ENCODE results near the gene HM13. TPM values are rescaled to one million over a fixed set of nuclear protein-coding genes. Genes with fewer than 3 reads are reported as not detected.
"Not testable (repeated sequence)": the region's sequence is repeated elsewhere in the genome, so short reads cannot be mapped to it uniquely, and the experiment has no call there.

Gene HM13
- total RNA-seq, 1 experiment from 2014 or later, result 69.6 TPM

DNA sequence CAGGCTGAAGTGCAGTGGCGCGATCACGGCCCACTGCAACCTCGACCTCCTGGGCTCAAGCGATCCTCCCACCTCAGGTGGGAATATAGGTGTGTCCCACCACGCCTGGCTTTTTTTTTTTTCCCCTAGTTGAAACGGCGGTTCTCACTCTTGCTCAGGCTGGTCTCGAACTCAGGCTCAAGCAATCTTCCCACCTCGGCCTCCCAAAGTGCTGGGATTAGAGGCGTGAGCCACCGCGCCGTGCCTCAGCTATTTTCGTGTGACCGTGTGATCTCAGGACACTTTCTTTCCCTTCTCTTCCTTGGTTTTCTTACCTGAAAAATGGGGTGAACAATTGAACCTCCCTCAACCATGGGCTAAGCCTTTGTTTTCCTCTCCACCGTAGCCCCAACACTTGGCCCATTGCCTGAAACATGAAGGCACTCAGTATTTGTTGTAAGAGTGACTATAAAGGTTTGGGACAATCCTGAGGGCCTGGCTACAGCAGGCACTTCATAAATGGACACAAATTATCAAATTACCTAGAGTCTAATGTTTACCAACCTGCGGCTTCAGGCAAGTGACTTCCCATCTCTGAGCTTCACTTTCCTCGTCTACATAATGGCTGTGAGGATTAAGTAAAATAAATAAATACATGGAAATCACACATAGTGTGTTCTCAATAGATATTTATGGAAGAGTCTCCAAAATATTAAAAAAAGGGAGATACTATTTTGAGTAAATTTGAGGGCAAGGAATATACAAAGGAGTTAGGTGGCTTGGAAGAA is 59.5 kb downstream of the HM13 start:
- H3K4me2 ChIP-seq (ENCODE audit: low read depth, low read length, poor library complexity, severe bottlenecking), result peak overlapping the region; percentile 77
- peak overlapping the region; percentile 51 for H3K9ac ChIP-seq (ENCODE audit: low read length)
- peaks cover 16% of the 10 kb centered on the region for H3K4me1 ChIP-seq (ENCODE audit: low read length)
- no peak for DNase-seq
- H3K79me2 ChIP-seq (ENCODE audit: low read length), result no peaks in the 10 kb centered on the region
- H3K27me3 ChIP-seq (ENCODE audit: low read length), result no peaks in the 10 kb centered on the region
- 0 out of 2 replicates have a peak, but pooled peaks cover 3% of the 10 kb centered on the region for H3K36me3 ChIP-seq (ENCODE audit: insufficient read depth, low read length)
- H3K27ac ChIP-seq (ENCODE audit: low read length), result no peak overlapping the region
- no peaks in the 10 kb centered on the region for H4K20me1 ChIP-seq (ENCODE audit: insufficient read depth, low read depth, low read length)
- peak overlapping the region; percentile 67; the same call in 1 of the 2 replicates for H3K4me3 ChIP-seq (ENCODE audit: low read length)
- no peaks in the 10 kb centered on the region for H3K9me2 ChIP-seq (replicated peaks; ENCODE audit: insufficient read depth, low read length)
- 0 out of 2 replicates have a peak overlapping the region, but pooled peaks have one; percentile 36 for H2AFZ ChIP-seq (ENCODE audit: low read length)
- H3K9me3 ChIP-seq (ENCODE audit: low read length), result no peaks in the 10 kb centered on the region

GRCh38 chr20:31574986-31575385 is 60.7 kb downstream of the HM13 start:
- not testable (repeated sequence) for H3K79me2 ChIP-seq (ENCODE audit: low read length); H3K27me3 ChIP-seq (ENCODE audit: low read length); H3K36me3 ChIP-seq (ENCODE audit: insufficient read depth, low read length); H3K9me3 ChIP-seq (ENCODE audit: low read length); DNase-seq; H3K9me2 ChIP-seq (replicated peaks; ENCODE audit: insufficient read depth, low read length); H2AFZ ChIP-seq (ENCODE audit: low read length); H3K9ac ChIP-seq (ENCODE audit: low read length); H3K4me2 ChIP-seq (ENCODE audit: low read depth, low read length, poor library complexity, severe bottlenecking); H3K27ac ChIP-seq (ENCODE audit: low read length); H4K20me1 ChIP-seq (ENCODE audit: insufficient read depth, low read depth, low read length); H3K4me3 ChIP-seq (ENCODE audit: low read length)
- peaks cover 16% of the 10 kb centered on the region for H3K4me1 ChIP-seq (ENCODE audit: low read length)

- Histone ChIP-seq H3K4me2 (ENCODE audit: low read depth, low read length, poor library complexity, severe bottlenecking) (no peak overlapping the region), H2AFZ (ENCODE audit: low read length) (no peak overlapping the region), H3K36me3 (ENCODE audit: insufficient read depth, low read length) (no peaks in the 10 kb centered on the region), H3K27ac (ENCODE audit: low read length) (no peak overlapping the region), H3K4me1 (ENCODE audit: low read length) (peaks cover 16% of the 10 kb centered on the region), H3K9me3 (ENCODE audit: low read length) (no peaks in the 10 kb centered on the region), H3K27me3 (ENCODE audit: low read length) (no peaks in the 10 kb centered on the region), H3K4me3 (ENCODE audit: low read length) (no peak overlapping the region), H3K9me2 (replicated peaks; ENCODE audit: insufficient read depth, low read length) (no peaks in the 10 kb centered on the region), H4K20me1 (ENCODE audit: insufficient read depth, low read depth, low read length) (no peaks in the 10 kb centered on the region), H3K9ac (ENCODE audit: low read length) (no peak overlapping the region), H3K79me2 (ENCODE audit: low read length) (no peaks in the 10 kb centered on the region)
- no peak for DNase-seq
Measured at GRCh38 chr20:31576751-31577150, 62.5 kb downstream of the HM13 start.

- Histone ChIP-seq H3K9ac (ENCODE audit: low read length) (no peak overlapping the region), H3K36me3 (ENCODE audit: insufficient read depth, low read length) (no peaks in the 10 kb centered on the region), H3K4me1 (ENCODE audit: low read length) (peaks cover 13% of the 10 kb centered on the region), H3K9me3 (ENCODE audit: low read length) (no peaks in the 10 kb centered on the region), H2AFZ (ENCODE audit: low read length) (no peak overlapping the region), H3K4me2 (ENCODE audit: low read depth, low read length, poor library complexity, severe bottlenecking) (no peak overlapping the region), H3K27ac (ENCODE audit: low read length) (no peak overlapping the region), H3K4me3 (ENCODE audit: low read length) (no peak overlapping the region), H3K27me3 (ENCODE audit: low read length) (no peaks in the 10 kb centered on the region), H4K20me1 (ENCODE audit: insufficient read depth, low read depth, low read length) (no peaks in the 10 kb centered on the region), H3K9me2 (replicated peaks; ENCODE audit: insufficient read depth, low read length) (no peaks in the 10 kb centered on the region), H3K79me2 (ENCODE audit: low read length) (no peaks in the 10 kb centered on the region)
- DNase-seq, result no peak
Measured at GRCh38 chr20:31577194-31577593, 63.0 kb downstream of the HM13 start.

DNA sequence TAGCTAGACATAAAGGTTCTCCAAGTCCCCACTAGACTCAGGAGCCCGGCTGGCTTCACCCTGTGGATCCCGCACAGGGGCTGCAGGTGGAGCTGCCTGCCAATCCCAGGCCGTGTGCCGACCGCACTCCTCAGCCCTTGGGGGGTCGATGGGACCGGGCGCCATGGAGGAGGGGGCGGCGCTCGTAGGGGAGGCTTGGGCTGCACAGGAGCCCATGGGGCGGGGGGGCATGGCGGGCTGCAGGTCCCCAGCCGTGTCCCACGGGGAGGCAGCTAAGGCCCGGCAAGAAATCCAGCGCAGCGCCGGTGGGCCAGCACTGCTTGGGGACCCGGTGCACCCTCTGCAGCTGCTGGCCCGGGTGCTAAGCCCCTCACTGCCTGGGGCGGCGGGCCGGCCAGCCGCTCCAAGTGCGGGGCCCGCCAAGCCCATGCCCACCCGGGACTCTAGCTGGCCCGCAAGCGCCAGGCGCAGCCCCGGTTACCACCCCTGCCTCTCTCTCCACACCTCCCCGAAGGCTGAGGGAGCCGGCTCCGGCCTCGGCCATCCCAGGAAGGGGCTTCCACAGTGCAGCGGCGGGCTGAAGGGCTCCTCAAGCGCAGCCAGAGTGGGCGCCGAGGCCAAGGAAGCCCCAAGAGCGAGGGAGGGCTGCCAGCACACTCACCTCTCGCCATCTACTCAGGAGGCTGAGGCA is 64.4 kb downstream of the HM13 start:
- Histone ChIP-seq H3K9me2 (replicated peaks; ENCODE audit: insufficient read depth, low read length) (no peaks in the 10 kb centered on the region), H3K27ac (ENCODE audit: low read length) (no peak overlapping the region), H3K4me1 (ENCODE audit: low read length) (peaks cover 3% of the 10 kb centered on the region), H3K4me2 (ENCODE audit: low read depth, low read length, poor library complexity, severe bottlenecking) (no peak overlapping the region), H2AFZ (ENCODE audit: low read length) (no peak overlapping the region), H4K20me1 (ENCODE audit: insufficient read depth, low read depth, low read length) (no peaks in the 10 kb centered on the region), H3K9ac (ENCODE audit: low read length) (no peak overlapping the region), H3K4me3 (ENCODE audit: low read length) (no peak overlapping the region), H3K27me3 (ENCODE audit: low read length) (no peaks in the 10 kb centered on the region), H3K36me3 (ENCODE audit: insufficient read depth, low read length) (no peaks in the 10 kb centered on the region), H3K9me3 (ENCODE audit: low read length) (no peaks in the 10 kb centered on the region), H3K79me2 (ENCODE audit: low read length) (no peaks in the 10 kb centered on the region)
- DNase-seq, result no peak

DNA sequence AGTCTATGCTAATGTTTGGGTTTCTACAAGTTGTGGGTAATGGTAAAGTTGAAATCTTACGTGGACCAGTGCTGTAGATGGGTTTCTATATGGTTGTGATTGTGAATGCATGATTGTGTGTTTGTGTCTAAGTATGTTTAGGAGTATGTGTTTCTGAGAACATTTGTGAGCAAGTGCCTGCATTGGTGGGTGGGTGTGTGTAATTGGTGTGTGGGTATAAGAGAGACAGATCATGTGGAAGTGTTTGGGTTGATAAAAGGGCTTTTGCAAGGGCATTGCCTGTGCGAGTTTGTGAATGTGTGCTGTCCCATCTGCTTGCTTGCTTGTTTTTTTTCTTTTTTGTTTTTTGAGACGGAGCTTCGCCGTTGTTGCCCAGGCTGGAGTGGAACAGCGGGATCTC is 65.0 kb downstream of the HM13 start:
- Histone ChIP-seq H3K9me2 (replicated peaks; ENCODE audit: insufficient read depth, low read length) (no peaks in the 10 kb centered on the region), H3K4me1 (ENCODE audit: low read length) (no peaks in the 10 kb centered on the region), H3K79me2 (ENCODE audit: low read length) (no peaks in the 10 kb centered on the region), H2AFZ (ENCODE audit: low read length) (no peak overlapping the region), H3K36me3 (ENCODE audit: insufficient read depth, low read length) (no peaks in the 10 kb centered on the region), H3K4me2 (ENCODE audit: low read depth, low read length, poor library complexity, severe bottlenecking) (no peak overlapping the region), H3K9ac (ENCODE audit: low read length) (no peak overlapping the region), H3K9me3 (ENCODE audit: low read length) (no peaks in the 10 kb centered on the region), H3K27me3 (ENCODE audit: low read length) (no peaks in the 10 kb centered on the region), H3K27ac (ENCODE audit: low read length) (no peak overlapping the region), H4K20me1 (ENCODE audit: insufficient read depth, low read depth, low read length) (no peaks in the 10 kb centered on the region), H3K4me3 (ENCODE audit: low read length) (no peak overlapping the region)
- no peak for DNase-seq

- H3K9ac ChIP-seq (ENCODE audit: low read length); DNase-seq; H3K9me2 ChIP-seq (replicated peaks; ENCODE audit: insufficient read depth, low read length); H4K20me1 ChIP-seq (ENCODE audit: insufficient read depth, low read depth, low read length); H3K27ac ChIP-seq (ENCODE audit: low read length); H3K9me3 ChIP-seq (ENCODE audit: low read length); H3K36me3 ChIP-seq (ENCODE audit: insufficient read depth, low read length); H2AFZ ChIP-seq (ENCODE audit: low read length); H3K4me1 ChIP-seq (ENCODE audit: low read length); H3K27me3 ChIP-seq (ENCODE audit: low read length); H3K4me3 ChIP-seq (ENCODE audit: low read length); H3K79me2 ChIP-seq (ENCODE audit: low read length); H3K4me2 ChIP-seq (ENCODE audit: low read depth, low read length, poor library complexity, severe bottlenecking): not testable (repeated sequence)
Measured at GRCh38 chr20:31579941-31580651, 65.9 kb downstream of the HM13 start.

- Histone ChIP-seq H3K4me2 (ENCODE audit: low read depth, low read length, poor library complexity, severe bottlenecking) (no peak overlapping the region), H3K4me1 (ENCODE audit: low read length) (no peaks in the 10 kb centered on the region), H3K27me3 (ENCODE audit: low read length) (no peaks in the 10 kb centered on the region), H3K4me3 (ENCODE audit: low read length) (no peak overlapping the region), H3K9ac (ENCODE audit: low read length) (no peak overlapping the region), H3K27ac (ENCODE audit: low read length) (no peak overlapping the region), H3K79me2 (ENCODE audit: low read length) (no peaks in the 10 kb centered on the region), H3K36me3 (ENCODE audit: insufficient read depth, low read length) (no peaks in the 10 kb centered on the region), H3K9me3 (ENCODE audit: low read length) (no peaks in the 10 kb centered on the region), H3K9me2 (replicated peaks; ENCODE audit: insufficient read depth, low read length) (no peaks in the 10 kb centered on the region), H2AFZ (ENCODE audit: low read length) (no peak overlapping the region), H4K20me1 (ENCODE audit: insufficient read depth, low read depth, low read length) (no peaks in the 10 kb centered on the region)
- DNase-seq, result no peak
Measured at GRCh38 chr20:31580706-31581105, 66.5 kb downstream of the HM13 start.

Data from Karpas-422 (cell line).